GM23338 (cell line): ENCODE measurements around the gene MYO18B. TPM values are rescaled to one million over a fixed set of nuclear protein-coding genes. Genes with fewer than 3 reads are reported as not detected.

Experiments
- ATAC-seq: fragments of 200-7000 bp; cut with Tn5 transposase; 3 replicates; pipeline ENCODE4 v1.9.1; 2020
- DNase-seq: peaks from one replicate; pipeline ENCODE4 v3.0.0-alpha.2; 2015; ENCODE audit warnings: low spot score
- H2AFZ ChIP-seq: fragments of 200-600 bp; sonication (generic); 2 replicates; pipeline ENCODE4 v1.8.0; 2016; ENCODE audit warnings: antibody characterized with exemption, mild to moderate bottlenecking, moderate library complexity
- H3F3A ChIP-seq: fragments of 200-600 bp; sonication (generic); replicated peaks from 2 replicates; pipeline ENCODE4 v1.8.0; 2017; ENCODE audit warnings: antibody characterized with exemption, mixed run types, low read depth
- H3K27ac ChIP-seq: fragments of 200-600 bp; sonication (generic); 2 replicates; pipeline ENCODE4 v1.6.1; 2016; ENCODE audit warnings: low read depth
- H3K27me3 ChIP-seq: fragments of 200-600 bp; sonication (generic); 2 replicates; pipeline ENCODE4 v1.8.0; 2016; ENCODE audit warnings: mild to moderate bottlenecking, mixed run types, moderate library complexity; ENCODE audit not compliant: insufficient read depth
- H3K36me3 ChIP-seq: fragments of 200-600 bp; sonication (generic); 2 replicates; pipeline ENCODE4 v1.8.0; 2016; ENCODE audit warnings: mild to moderate bottlenecking; ENCODE audit not compliant: insufficient read depth
- H3K4me1 ChIP-seq: fragments of 200-600 bp; sonication (generic); 2 replicates; pipeline ENCODE4 v1.8.0; 2016; ENCODE audit warnings: mild to moderate bottlenecking, moderate library complexity; ENCODE audit not compliant: insufficient read depth
- H3K4me2 ChIP-seq: fragments of 200-600 bp; sonication (generic); 2 replicates; pipeline ENCODE4 v1.7.1; 2017; ENCODE audit warnings: mixed run types
- H3K4me3 ChIP-seq: fragments of 200-600 bp; sonication (generic); 2 replicates; pipeline ENCODE4 v1.6.1; 2016; ENCODE audit warnings: mixed run types
- H3K79me2 ChIP-seq: fragments of 200-600 bp; sonication (generic); replicated peaks from 2 replicates; pipeline ENCODE4 v1.8.0; 2017; ENCODE audit warnings: mild to moderate bottlenecking; ENCODE audit not compliant: insufficient read depth
- H3K9me2 ChIP-seq: fragments of 200-600 bp; sonication (generic); 2 replicates; pipeline ENCODE4 v1.8.0; 2017; ENCODE audit not compliant: insufficient read depth
- H4K20me1 ChIP-seq: fragments of 200-600 bp; sonication (generic); replicated peaks from 2 replicates; pipeline ENCODE4 v1.8.0; 2017; ENCODE audit warnings: mild to moderate bottlenecking; ENCODE audit not compliant: insufficient read depth
- H3K27ac Mint-ChIP-seq: 2 replicates; pipeline ENCODE4 v1.8.0; 2020; ENCODE audit warnings: inconsistent platforms, mild to moderate bottlenecking, moderate library complexity, mixed read lengths
- H3K27me3 Mint-ChIP-seq: 3 replicates; pipeline ENCODE4 v1.8.0; 2022; ENCODE audit warnings: low read depth, mild to moderate bottlenecking, moderate library complexity, mixed read lengths, inconsistent platforms; ENCODE audit not compliant: insufficient read depth, poor library complexity
- H3K36me3 Mint-ChIP-seq: 3 replicates; pipeline ENCODE4 v1.8.0; 2021; ENCODE audit warnings: low read depth, mild to moderate bottlenecking, inconsistent platforms, moderate library complexity, mixed read lengths
- H3K4me1 Mint-ChIP-seq: 3 replicates; pipeline ENCODE4 v1.8.0; 2020; ENCODE audit warnings: mild to moderate bottlenecking, inconsistent platforms, mixed read lengths
- H3K4me3 Mint-ChIP-seq: 3 replicates; pipeline ENCODE4 v1.8.0; 2021; ENCODE audit warnings: moderate library complexity, mild to moderate bottlenecking, inconsistent platforms, mixed read lengths
- H3K9me3 Mint-ChIP-seq: 3 replicates; pipeline ENCODE4 v1.8.0; 2020; ENCODE audit warnings: moderate library complexity, mild to moderate bottlenecking, inconsistent platforms, mixed read lengths
- CREB1 ChIP-seq: fragments of 250-450 bp; sonication (Bioruptor Pico); IDR thresholded peaks from 2 replicates; pipeline ENCODE4 v1.5.0; 2020; ENCODE audit warnings: low read depth, mild to moderate bottlenecking, moderate library complexity
- EZH2 ChIP-seq: fragments of 200-600 bp; sonication (generic); IDR thresholded peaks from one replicate; pipeline ENCODE4 v1.8.0; 2017; ENCODE audit warnings: antibody characterized with exemption, mild to moderate bottlenecking, low read depth; ENCODE audit not compliant: unreplicated experiment
- EZH2phosphoT487 ChIP-seq: fragments of 200-600 bp; sonication (generic); IDR thresholded peaks from one replicate; pipeline ENCODE4 v1.8.1; 2018; ENCODE audit warnings: antibody characterized with exemption; ENCODE audit not compliant: unreplicated experiment
- JUNB ChIP-seq: IDR thresholded peaks from one replicate; pipeline ENCODE4 v1.6.1; 2016; ENCODE audit warnings: antibody characterized with exemption; ENCODE audit not compliant: unreplicated experiment
- NANOG ChIP-seq: IDR thresholded peaks from 2 replicates; pipeline ENCODE4 v1.6.1; 2016; ENCODE audit warnings: antibody characterized with exemption, borderline replicate concordance
- STAT1 ChIP-seq: IDR thresholded peaks from one replicate; pipeline ENCODE4 v1.6.1; 2016; ENCODE audit warnings: antibody characterized with exemption; ENCODE audit not compliant: unreplicated experiment
- ZNF114 ChIP-seq: fragments of 250-450 bp; sonication (Bioruptor Pico); IDR thresholded peaks from 2 replicates; pipeline ENCODE4 v1.5.0; 2020; ENCODE audit warnings: mild to moderate bottlenecking, moderate library complexity
- polyA plus RNA-seq: library from polyadenylated mRNA; unstranded; fragments of >200 nt; fragmentation: Nextera tagmentation; extraction: Ambion mirVana; gene quantifications from 2 replicates; pipeline ENCODE4 v1.2.1, GENCODE V29; 2016
- total RNA-seq: library from RNA; depleted of rRNA; stranded (reverse); fragments of >200 nt; shearing (Covaris generic); gene quantifications from 2 replicates; pipeline ENCODE4 v1.2.3, GENCODE V29; 2014
- TF ChIP-seq, protein P1 (sequence below): IDR thresholded peaks from 2 replicates; pipeline ENCODE4 v1.6.1; 2016; ENCODE audit warnings: antibody characterized with exemption
- TF ChIP-seq, protein P2 (sequence below), 2 experiments: fragments of 200-600 bp in 1 of 2; sonication (generic) in 1 of 2; conservative IDR thresholded peaks; 2 replicates each; pipeline versions ENCODE4 v1.5.1 to v1.6.1; 2016 to 2017; ENCODE audit warnings: antibody characterized with exemption in 2 of 2, low read depth in 2 of 2, mild to moderate bottlenecking in 2 of 2, moderate library complexity in 1 of 2
- TF ChIP-seq, protein P3 (sequence below): fragments of 250-450 bp; sonication (Bioruptor Pico); IDR thresholded peaks from 2 replicates; pipeline ENCODE4 v1.5.0; 2020; ENCODE audit warnings: mild to moderate bottlenecking, moderate library complexity

MYO18B gene
- total and polyA plus RNA-seq, 2 experiments from 2014 or later: 0.36 to 0.45 TPM

DNA sequence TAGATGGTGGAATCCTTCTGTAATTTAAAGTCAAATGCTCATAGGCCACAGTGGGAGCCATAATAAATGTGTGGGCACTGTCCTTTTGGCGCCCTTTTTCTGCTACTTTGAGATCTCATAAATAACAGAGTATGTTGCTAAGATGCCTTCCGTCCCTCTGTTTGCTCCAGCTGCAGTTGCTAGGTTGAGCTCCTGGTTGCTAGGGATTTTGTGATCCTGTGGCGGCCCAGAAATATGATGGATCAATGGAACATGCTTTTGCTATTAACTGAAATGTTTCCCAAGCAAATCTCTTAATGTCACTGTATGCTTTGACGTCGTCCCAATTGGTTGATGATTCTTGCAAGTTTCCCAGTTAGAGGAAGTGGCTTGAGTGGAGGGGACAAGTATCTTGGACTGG lies 53.5 kb downstream of the MYO18B start:
- Histone ChIP-seq H3F3A (no peaks in the 10 kb centered on the region), H4K20me1 (no peaks in the 10 kb centered on the region), H2AFZ (no peak overlapping the region), H3K79me2 (no peaks in the 10 kb centered on the region), H3K9me2 (no peaks in the 10 kb centered on the region), H3K27ac (no peak overlapping the region), H3K4me2 (no peak overlapping the region), H3K36me3 (no peaks in the 10 kb centered on the region), H3K4me1 (no peaks in the 10 kb centered on the region), H3K4me3 (no peak overlapping the region), H3K27me3 (no peaks in the 10 kb centered on the region)
- ATAC-seq (no peak), DNase-seq (no peak)
- peaks cover 5% of the 10 kb centered on the region for H3K27me3 Mint-ChIP-seq
- no peaks in the 10 kb centered on the region for H3K9me3 Mint-ChIP-seq
- TF ChIP-seq NANOG: no peak
- TF ChIP-seq, protein P1, sequence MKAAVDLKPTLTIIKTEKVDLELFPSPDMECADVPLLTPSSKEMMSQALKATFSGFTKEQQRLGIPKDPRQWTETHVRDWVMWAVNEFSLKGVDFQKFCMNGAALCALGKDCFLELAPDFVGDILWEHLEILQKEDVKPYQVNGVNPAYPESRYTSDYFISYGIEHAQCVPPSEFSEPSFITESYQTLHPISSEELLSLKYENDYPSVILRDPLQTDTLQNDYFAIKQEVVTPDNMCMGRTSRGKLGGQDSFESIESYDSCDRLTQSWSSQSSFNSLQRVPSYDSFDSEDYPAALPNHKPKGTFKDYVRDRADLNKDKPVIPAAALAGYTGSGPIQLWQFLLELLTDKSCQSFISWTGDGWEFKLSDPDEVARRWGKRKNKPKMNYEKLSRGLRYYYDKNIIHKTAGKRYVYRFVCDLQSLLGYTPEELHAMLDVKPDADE: no peak
- H3K27ac Mint-ChIP-seq: no peak overlapping the region
- H3K4me1 Mint-ChIP-seq: no peaks in the 10 kb centered on the region
- no peak overlapping the region for H3K4me3 Mint-ChIP-seq
- no peaks in the 10 kb centered on the region for H3K36me3 Mint-ChIP-seq

DNA sequence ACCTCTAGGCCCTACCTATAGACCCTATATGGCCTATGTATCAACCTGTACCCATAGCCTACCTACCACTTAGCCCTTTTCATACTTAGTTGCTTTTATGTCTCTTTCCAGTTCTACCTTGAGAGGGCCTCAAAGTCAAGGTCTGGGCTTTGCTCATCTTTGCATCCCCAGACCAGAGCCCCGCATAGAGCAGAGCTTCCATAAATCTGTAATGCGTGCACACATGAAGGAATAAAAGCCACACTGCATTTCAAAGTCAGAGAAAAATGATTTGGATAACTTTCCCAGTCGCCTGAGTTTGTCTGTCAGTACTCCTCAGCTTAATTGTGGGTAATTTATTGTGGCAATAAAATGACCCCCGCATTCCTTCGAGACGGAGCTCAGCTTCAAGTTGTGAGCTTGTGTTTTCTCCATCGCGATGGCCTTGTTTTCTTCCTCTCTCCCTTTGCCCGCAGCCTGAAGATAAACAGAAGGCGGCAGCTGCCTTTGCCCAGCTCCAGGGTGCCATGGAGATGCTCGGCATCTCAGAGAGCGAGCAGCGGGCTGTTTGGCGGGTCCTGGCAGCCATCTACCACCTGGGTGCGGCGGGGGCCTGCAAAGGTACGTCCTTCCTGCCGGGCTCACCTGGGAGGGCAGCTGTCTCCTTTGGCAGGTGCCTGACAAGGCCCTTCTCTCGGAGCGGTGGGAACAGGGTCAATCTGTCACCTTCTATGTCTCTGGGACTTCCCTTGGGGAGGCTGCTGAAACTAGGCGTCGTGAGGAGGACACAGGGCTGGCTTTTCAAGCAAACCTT lies 55.7 kb downstream of the MYO18B start:
- no peak overlapping the region for H3K27ac Mint-ChIP-seq
- Histone ChIP-seq H3K4me3 (no peak overlapping the region), H3K36me3 (no peaks in the 10 kb centered on the region), H4K20me1 (no peaks in the 10 kb centered on the region), H3K27ac (no peak overlapping the region), H3K4me1 (no peaks in the 10 kb centered on the region), H2AFZ (no peak overlapping the region), H3K79me2 (no peaks in the 10 kb centered on the region), H3K27me3 (no peaks in the 10 kb centered on the region), H3F3A (no peaks in the 10 kb centered on the region), H3K4me2 (no peak overlapping the region), H3K9me2 (no peaks in the 10 kb centered on the region)
- no peaks in the 10 kb centered on the region for H3K9me3 Mint-ChIP-seq
- H3K36me3 Mint-ChIP-seq: no peaks in the 10 kb centered on the region
- H3K4me3 Mint-ChIP-seq: no peak overlapping the region
- H3K4me1 Mint-ChIP-seq: no peaks in the 10 kb centered on the region
- no peak for DNase-seq
- peaks cover 5% of the 10 kb centered on the region for H3K27me3 Mint-ChIP-seq
- ATAC-seq: no peak
- TF ChIP-seq STAT1: no peak
- no peak for TF ChIP-seq CREB1 (CRISPR knock-in tag)
- TF ChIP-seq, protein P2, sequence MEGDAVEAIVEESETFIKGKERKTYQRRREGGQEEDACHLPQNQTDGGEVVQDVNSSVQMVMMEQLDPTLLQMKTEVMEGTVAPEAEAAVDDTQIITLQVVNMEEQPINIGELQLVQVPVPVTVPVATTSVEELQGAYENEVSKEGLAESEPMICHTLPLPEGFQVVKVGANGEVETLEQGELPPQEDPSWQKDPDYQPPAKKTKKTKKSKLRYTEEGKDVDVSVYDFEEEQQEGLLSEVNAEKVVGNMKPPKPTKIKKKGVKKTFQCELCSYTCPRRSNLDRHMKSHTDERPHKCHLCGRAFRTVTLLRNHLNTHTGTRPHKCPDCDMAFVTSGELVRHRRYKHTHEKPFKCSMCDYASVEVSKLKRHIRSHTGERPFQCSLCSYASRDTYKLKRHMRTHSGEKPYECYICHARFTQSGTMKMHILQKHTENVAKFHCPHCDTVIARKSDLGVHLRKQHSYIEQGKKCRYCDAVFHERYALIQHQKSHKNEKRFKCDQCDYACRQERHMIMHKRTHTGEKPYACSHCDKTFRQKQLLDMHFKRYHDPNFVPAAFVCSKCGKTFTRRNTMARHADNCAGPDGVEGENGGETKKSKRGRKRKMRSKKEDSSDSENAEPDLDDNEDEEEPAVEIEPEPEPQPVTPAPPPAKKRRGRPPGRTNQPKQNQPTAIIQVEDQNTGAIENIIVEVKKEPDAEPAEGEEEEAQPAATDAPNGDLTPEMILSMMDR (conservative IDR thresholded peaks at IDR 0.05; ENCODE audit: low read depth in 2 of 2): no peak
- TF ChIP-seq, protein P1: no peak
- TF ChIP-seq, protein P3, sequence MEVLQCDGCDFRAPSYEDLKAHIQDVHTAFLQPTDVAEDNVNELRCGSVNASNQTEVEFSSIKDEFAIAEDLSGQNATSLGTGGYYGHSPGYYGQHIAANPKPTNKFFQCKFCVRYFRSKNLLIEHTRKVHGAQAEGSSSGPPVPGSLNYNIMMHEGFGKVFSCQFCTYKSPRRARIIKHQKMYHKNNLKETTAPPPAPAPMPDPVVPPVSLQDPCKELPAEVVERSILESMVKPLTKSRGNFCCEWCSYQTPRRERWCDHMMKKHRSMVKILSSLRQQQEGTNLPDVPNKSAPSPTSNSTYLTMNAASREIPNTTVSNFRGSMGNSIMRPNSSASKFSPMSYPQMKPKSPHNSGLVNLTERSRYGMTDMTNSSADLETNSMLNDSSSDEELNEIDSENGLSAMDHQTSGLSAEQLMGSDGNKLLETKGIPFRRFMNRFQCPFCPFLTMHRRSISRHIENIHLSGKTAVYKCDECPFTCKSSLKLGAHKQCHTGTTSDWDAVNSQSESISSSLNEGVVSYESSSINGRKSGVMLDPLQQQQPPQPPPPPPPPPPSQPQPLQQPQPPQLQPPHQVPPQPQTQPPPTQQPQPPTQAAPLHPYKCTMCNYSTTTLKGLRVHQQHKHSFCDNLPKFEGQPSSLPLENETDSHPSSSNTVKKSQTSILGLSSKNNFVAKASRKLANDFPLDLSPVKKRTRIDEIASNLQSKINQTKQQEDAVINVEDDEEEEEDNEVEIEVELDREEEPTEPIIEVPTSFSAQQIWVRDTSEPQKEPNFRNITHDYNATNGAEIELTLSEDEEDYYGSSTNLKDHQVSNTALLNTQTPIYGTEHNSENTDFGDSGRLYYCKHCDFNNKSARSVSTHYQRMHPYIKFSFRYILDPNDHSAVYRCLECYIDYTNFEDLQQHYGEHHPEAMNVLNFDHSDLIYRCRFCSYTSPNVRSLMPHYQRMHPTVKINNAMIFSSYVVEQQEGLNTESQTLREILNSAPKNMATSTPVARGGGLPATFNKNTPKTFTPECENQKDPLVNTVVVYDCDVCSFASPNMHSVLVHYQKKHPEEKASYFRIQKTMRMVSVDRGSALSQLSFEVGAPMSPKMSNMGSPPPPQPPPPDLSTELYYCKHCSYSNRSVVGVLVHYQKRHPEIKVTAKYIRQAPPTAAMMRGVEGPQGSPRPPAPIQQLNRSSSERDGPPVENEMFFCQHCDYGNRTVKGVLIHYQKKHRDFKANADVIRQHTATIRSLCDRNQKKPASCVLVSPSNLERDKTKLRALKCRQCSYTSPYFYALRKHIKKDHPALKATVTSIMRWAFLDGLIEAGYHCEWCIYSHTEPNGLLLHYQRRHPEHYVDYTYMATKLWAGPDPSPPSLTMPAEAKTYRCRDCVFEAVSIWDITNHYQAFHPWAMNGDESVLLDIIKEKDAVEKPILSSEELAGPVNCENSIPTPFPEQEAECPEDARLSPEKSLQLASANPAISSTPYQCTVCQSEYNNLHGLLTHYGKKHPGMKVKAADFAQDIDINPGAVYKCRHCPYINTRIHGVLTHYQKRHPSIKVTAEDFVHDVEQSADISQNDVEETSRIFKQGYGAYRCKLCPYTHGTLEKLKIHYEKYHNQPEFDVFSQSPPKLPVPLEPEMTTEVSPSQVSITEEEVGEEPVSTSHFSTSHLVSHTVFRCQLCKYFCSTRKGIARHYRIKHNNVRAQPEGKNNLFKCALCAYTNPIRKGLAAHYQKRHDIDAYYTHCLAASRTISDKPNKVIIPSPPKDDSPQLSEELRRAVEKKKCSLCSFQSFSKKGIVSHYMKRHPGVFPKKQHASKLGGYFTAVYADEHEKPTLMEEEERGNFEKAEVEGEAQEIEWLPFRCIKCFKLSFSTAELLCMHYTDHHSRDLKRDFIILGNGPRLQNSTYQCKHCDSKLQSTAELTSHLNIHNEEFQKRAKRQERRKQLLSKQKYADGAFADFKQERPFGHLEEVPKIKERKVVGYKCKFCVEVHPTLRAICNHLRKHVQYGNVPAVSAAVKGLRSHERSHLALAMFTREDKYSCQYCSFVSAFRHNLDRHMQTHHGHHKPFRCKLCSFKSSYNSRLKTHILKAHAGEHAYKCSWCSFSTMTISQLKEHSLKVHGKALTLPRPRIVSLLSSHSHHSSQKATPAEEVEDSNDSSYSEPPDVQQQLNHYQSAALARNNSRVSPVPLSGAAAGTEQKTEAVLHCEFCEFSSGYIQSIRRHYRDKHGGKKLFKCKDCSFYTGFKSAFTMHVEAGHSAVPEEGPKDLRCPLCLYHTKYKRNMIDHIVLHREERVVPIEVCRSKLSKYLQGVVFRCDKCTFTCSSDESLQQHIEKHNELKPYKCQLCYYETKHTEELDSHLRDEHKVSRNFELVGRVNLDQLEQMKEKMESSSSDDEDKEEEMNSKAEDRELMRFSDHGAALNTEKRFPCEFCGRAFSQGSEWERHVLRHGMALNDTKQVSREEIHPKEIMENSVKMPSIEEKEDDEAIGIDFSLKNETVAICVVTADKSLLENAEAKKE: no peak
- no peak for TF ChIP-seq ZNF114 (CRISPR knock-in tag)
- no peak for TF ChIP-seq EZH2phosphoT487
- TF ChIP-seq NANOG: no peak
- TF ChIP-seq JUNB: no peak
- TF ChIP-seq EZH2: no peak
